Hepatocyte (in vitro differentiated cells): ENCODE measurements around the gene SH3BGRL. TPM values are rescaled to one million over a fixed set of nuclear protein-coding genes. Genes with fewer than 3 reads are reported as not detected.

Experiments used
- DNase-seq: peaks from one replicate; pipeline ENCODE4 v3.0.0-alpha.2; 2016; ENCODE audit warnings: low spot score
- H2AFZ ChIP-seq: fragments of 200-600 bp; sonication (generic); 2 replicates; pipeline ENCODE4 v1.6.0; 2016; ENCODE audit warnings: antibody characterized with exemption, mild to moderate bottlenecking
- H3K27ac ChIP-seq: fragments of 200-600 bp; sonication (generic); 2 replicates; pipeline ENCODE4 v1.5.1; 2016; ENCODE audit warnings: mild to moderate bottlenecking
- H3K27me3 ChIP-seq: fragments of 200-600 bp; sonication (generic); 2 replicates; pipeline ENCODE4 v1.6.1; 2016
- H3K36me3 ChIP-seq: fragments of 200-600 bp; sonication (generic); replicated peaks from 2 replicates; pipeline ENCODE4 v1.5.1; 2016; ENCODE audit warnings: low read depth; ENCODE audit not compliant: insufficient read depth
- H3K4me1 ChIP-seq: fragments of 200-600 bp; sonication (generic); 2 replicates; pipeline ENCODE4 v1.5.1; 2016; ENCODE audit warnings: mild to moderate bottlenecking, moderate library complexity; ENCODE audit not compliant: insufficient read depth
- H3K4me2 ChIP-seq: fragments of 200-600 bp; sonication (generic); 2 replicates; pipeline ENCODE4 v1.6.0; 2016
- H3K4me3 ChIP-seq: fragments of 200-600 bp; sonication (generic); 2 replicates; pipeline ENCODE4 v1.5.1; 2016; ENCODE audit warnings: mild to moderate bottlenecking
- H3K79me2 ChIP-seq: fragments of 200-600 bp; sonication (generic); 2 replicates; pipeline ENCODE4 v1.6.0; 2017; ENCODE audit warnings: mild to moderate bottlenecking
- H3K9me2 ChIP-seq: fragments of 200-600 bp; sonication (generic); replicated peaks from 2 replicates; pipeline ENCODE4 v1.6.0; 2017; ENCODE audit warnings: mild to moderate bottlenecking; ENCODE audit not compliant: insufficient read depth
- H3K9me3 ChIP-seq: fragments of 200-600 bp; sonication (generic); 2 replicates; pipeline ENCODE4 v1.5.1; 2016; ENCODE audit warnings: low read depth, mild to moderate bottlenecking
- H4K20me1 ChIP-seq: fragments of 200-600 bp; sonication (generic); 2 replicates; pipeline ENCODE4 v1.6.0; 2016; ENCODE audit warnings: mild to moderate bottlenecking; ENCODE audit not compliant: insufficient read depth, poor library complexity, severe bottlenecking
- EZH2 ChIP-seq: fragments of 200-600 bp; sonication (generic); IDR thresholded peaks from 2 replicates; pipeline ENCODE4 v1.6.1; 2016; ENCODE audit warnings: antibody characterized with exemption, mild to moderate bottlenecking, borderline replicate concordance
- EZH2phosphoT487 ChIP-seq: fragments of 200-600 bp; sonication (generic); IDR thresholded peaks from one replicate; pipeline ENCODE4 v1.6.1; 2018; ENCODE audit warnings: antibody characterized with exemption, mild to moderate bottlenecking, low read depth, moderate library complexity; ENCODE audit not compliant: unreplicated experiment, severe bottlenecking
- WGBS: methylation state at CpG from one replicate; pipeline ENCODE4 v1.1.6; 2016; ENCODE audit warnings: low lambda C conversion rate; ENCODE audit errors: missing lambda C conversion rate; 5-methylcytosine and 5-hydroxymethylcytosine counted together
- polyA plus RNA-seq: library from polyadenylated mRNA; unstranded; fragments of >200 nt; fragmentation: Nextera tagmentation; extraction: Ambion mirVana; gene quantifications from 2 replicates; pipeline ENCODE4 v1.2.1, GENCODE V29; 2016
- total RNA-seq: library from RNA; depleted of rRNA; stranded (reverse); fragments of >200 nt; gene quantifications from 2 replicates; pipeline ENCODE4 v1.2.3, GENCODE V29; 2014
- TF ChIP-seq, protein P1 (sequence below): fragments of 200-600 bp; sonication (generic); IDR thresholded peaks from 2 replicates; pipeline ENCODE4 v1.5.1; 2016; ENCODE audit warnings: antibody characterized with exemption, mild to moderate bottlenecking; ENCODE audit not compliant: poor library complexity

The SH3BGRL gene
- total and polyA plus RNA-seq, 2 experiments from 2014 or later, result 72.3 to 110 TPM

DNA sequence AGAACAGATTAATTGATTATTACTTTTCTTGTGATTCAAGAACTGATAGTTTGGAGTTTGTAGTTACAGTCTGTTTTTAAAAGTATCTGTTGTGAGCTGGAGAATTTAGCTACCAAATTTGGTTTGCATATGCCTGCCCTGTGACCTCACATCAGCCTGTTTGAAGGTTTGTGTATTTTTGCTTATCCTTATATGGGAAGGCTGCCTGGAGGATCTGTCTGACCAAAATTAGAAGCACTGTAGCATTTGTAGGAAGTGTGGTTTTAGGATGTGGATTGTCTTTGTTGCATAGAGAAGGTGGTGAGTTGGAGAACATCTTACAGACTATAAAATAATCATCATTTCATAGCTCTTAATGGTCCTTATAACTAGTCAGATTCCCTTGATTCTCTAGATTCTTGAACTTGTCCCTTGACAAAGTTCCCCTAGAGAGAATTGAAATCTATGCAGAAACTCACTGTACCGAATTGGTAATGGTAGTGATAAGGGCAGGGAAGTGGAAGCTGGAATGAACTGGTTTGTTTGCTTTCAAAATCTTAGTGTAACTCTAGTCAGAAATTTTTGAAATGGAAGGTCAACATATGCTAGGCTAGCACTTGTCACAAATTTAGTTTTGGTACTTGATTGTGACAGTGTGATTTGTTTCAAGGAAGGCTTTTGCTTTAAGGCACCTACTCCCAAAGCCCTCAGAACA lies 57.3 kb downstream of the SH3BGRL start:
- Histone ChIP-seq H3K9me3 (no peaks in the 10 kb centered on the region), H3K4me3 (no peak overlapping the region), H3K79me2 (no peaks in the 10 kb centered on the region), H2AFZ (no peak overlapping the region), H3K27ac (peak overlapping the region; percentile 19), H3K9me2 (no peaks in the 10 kb centered on the region), H3K27me3 (no peaks in the 10 kb centered on the region), H3K4me2 (no peak overlapping the region), H4K20me1 (no peaks in the 10 kb centered on the region), H3K4me1 (peaks cover 5% of the 10 kb centered on the region), H3K36me3 (no peaks in the 10 kb centered on the region)
- DNase-seq, result no peak
- WGBS, result 24% methylated on average over 1 of the region's 1 CpG
- TF ChIP-seq, protein P1, sequence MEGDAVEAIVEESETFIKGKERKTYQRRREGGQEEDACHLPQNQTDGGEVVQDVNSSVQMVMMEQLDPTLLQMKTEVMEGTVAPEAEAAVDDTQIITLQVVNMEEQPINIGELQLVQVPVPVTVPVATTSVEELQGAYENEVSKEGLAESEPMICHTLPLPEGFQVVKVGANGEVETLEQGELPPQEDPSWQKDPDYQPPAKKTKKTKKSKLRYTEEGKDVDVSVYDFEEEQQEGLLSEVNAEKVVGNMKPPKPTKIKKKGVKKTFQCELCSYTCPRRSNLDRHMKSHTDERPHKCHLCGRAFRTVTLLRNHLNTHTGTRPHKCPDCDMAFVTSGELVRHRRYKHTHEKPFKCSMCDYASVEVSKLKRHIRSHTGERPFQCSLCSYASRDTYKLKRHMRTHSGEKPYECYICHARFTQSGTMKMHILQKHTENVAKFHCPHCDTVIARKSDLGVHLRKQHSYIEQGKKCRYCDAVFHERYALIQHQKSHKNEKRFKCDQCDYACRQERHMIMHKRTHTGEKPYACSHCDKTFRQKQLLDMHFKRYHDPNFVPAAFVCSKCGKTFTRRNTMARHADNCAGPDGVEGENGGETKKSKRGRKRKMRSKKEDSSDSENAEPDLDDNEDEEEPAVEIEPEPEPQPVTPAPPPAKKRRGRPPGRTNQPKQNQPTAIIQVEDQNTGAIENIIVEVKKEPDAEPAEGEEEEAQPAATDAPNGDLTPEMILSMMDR, result no peak
- TF ChIP-seq EZH2, result no peak
- TF ChIP-seq EZH2phosphoT487, result no peak

DNA sequence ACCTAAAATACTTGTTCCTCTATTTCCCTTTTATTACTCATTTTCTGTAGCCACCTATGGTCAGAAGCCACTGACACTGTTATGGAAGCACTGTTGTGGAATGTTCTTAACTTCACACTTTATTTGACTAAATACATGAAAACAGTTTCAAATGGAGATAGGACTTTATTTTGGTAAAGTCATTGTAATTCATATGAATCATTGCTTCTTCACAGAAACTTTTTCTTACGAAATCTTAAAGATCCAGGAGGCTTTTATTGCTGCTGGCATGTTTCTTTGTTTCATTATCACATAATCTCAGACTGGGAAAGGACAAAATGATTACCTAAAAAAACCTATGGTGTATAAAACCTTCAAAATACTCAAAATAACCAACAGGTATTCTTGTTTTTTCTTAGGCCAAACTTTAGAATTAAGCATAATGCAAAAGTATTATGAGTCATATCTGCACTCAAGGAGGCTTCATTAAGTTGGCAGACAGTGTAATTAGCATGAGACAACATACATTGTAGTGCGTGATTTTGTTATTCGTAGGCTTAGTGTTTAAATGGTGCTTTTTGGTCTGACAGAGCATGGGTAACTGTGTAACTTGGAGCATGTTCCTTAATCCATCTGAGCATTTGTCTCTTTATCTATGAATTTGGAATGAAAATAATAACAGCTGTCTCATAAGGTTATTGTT lies 58.0 kb downstream of the SH3BGRL start:
- H2AFZ ChIP-seq, result no peak overlapping the region
- H3K36me3 ChIP-seq, result no peaks in the 10 kb centered on the region
- no peak overlapping the region for H3K4me2 ChIP-seq
- no peaks in the 10 kb centered on the region for H3K27me3 ChIP-seq
- 69% methylated on average over 3 of the region's 3 CpGs for WGBS
- no peaks in the 10 kb centered on the region for H3K79me2 ChIP-seq
- no peak overlapping the region for H3K4me3 ChIP-seq
- H3K27ac ChIP-seq, result peak overlapping the region; percentile 2
- TF ChIP-seq EZH2phosphoT487 (no peak), EZH2 (no peak)
- TF ChIP-seq, protein P1, result no peak
- H3K9me2 ChIP-seq, result no peaks in the 10 kb centered on the region
- peaks cover 5% of the 10 kb centered on the region for H3K4me1 ChIP-seq
- no peaks in the 10 kb centered on the region for H3K9me3 ChIP-seq
- DNase-seq, result no peak
- no peaks in the 10 kb centered on the region for H4K20me1 ChIP-seq

DNA sequence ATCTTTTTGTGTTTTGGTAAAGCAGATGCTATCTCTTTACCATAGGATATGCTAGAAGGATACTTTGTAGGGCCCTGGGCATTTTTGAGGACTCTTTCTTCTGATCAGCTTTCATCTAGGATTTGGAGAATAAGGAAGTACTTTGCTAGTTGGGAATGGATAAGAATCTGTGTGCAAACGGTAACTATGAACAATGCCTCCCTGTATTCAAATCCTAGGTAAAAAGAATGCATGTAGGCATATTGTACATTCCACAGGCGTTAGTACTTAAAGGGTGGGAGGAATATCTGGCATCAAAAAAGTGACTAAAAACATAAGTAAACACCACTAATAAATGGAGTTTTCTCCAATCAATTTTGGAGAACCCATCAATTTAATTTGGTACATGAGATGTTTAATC lies 59.7 kb downstream of the SH3BGRL start:
- no peaks in the 10 kb centered on the region for H4K20me1 ChIP-seq
- WGBS, result 45% methylated on average over 2 of the region's 2 CpGs

More for the DNA sequence above, 59.7 kb downstream of the SH3BGRL start:
- Histone ChIP-seq H3K79me2 (no peaks in the 10 kb centered on the region), H3K4me1 (peaks cover 5% of the 10 kb centered on the region), H3K9me2 (no peaks in the 10 kb centered on the region), H3K4me2 (no peak overlapping the region), H3K9me3 (no peaks in the 10 kb centered on the region), H3K27ac (no peak overlapping the region), H3K4me3 (no peak overlapping the region), H2AFZ (no peak overlapping the region), H3K36me3 (no peaks in the 10 kb centered on the region), H3K27me3 (no peaks in the 10 kb centered on the region)
- no peak for DNase-seq
- TF ChIP-seq EZH2phosphoT487 (no peak), EZH2 (no peak)
- TF ChIP-seq, protein P1, result no peak
